ENCODE results near the gene ARID4B.
"Not testable (repeated sequence)": the region's sequence is repeated elsewhere in the genome, so short reads cannot be mapped to it uniquely, and the experiment has no call there.

The ARID4B gene

GRCh38 chr1:235327559-235328270 lies at the start of gene ARID4B:
Gene ARID4B (minus strand): TSS chr1:235328179. CDS start chr1:235326919, 1,260 bp downstream.
- no peak for DNase-seq

GRCh38 chr1:235375919-235376605 lies 48.1 kb upstream of the ARID4B start:
- no peak for DNase-seq

- no peak for DNase-seq
Measured at GRCh38 chr1:235369802-235370201, 41.8 kb upstream of the ARID4B start.

- no peak for DNase-seq
Measured at GRCh38 chr1:235368428-235368827, 40.4 kb upstream of the ARID4B start.

GRCh38 chr1:235367000-235367908 lies 39.3 kb upstream of the ARID4B start, which contains the start of gene TBCE:
Gene TBCE (plus strand): TSS chr1:235367427. CDS start chr1:235380050, 12,623 bp downstream.
- peak; percentile 96 for DNase-seq

GRCh38 chr1:235366286-235366685 lies 38.3 kb upstream of the ARID4B start:
- no peak for DNase-seq

- not testable (repeated sequence) for DNase-seq
Measured at GRCh38 chr1:235364189-235364588, 36.2 kb upstream of the ARID4B start.

- DNase-seq, result no peak
Measured at GRCh38 chr1:235358899-235359298, 30.9 kb upstream of the ARID4B start.

GRCh38 chr1:235357485-235358373 lies 29.8 kb upstream of the ARID4B start:
- peak; percentile 49 for DNase-seq

GRCh38 chr1:235351898-235352297 lies 23.9 kb upstream of the ARID4B start:
- DNase-seq, result no peak

- no peak for DNase-seq
Measured at GRCh38 chr1:235351441-235351840, 23.5 kb upstream of the ARID4B start.

- no peak for DNase-seq
Measured at GRCh38 chr1:235343726-235344125, 15.7 kb upstream of the ARID4B start.

GRCh38 chr1:235342471-235342870 lies 14.5 kb upstream of the ARID4B start:
- DNase-seq, result no peak

- no peak for DNase-seq
Measured at GRCh38 chr1:235342039-235342438, 14.1 kb upstream of the ARID4B start.

GRCh38 chr1:235341334-235341733 lies 13.4 kb upstream of the ARID4B start:
- no peak for DNase-seq

- no peak for DNase-seq
Measured at GRCh38 chr1:235339746-235340145, 11.8 kb upstream of the ARID4B start.

- no peak for DNase-seq
Measured at GRCh38 chr1:235336903-235337302, 8.9 kb upstream of the ARID4B start.

- DNase-seq, result no peak
Measured at GRCh38 chr1:235331401-235331800, 3.4 kb upstream of the ARID4B start.

- no peak for DNase-seq
Measured at GRCh38 chr1:235330918-235331285, 2.9 kb upstream of the ARID4B start.

- DNase-seq, result peak; percentile 55
Measured at GRCh38 chr1:235329139-235329902, 1.3 kb upstream of the ARID4B start.
